Measurements from ENCODE around the gene PHKA2.

The PHKA2 gene

GRCh38 chrX:18961686-18962085 lies 22.2 kb downstream of the PHKA2 start:
- Histone ChIP-seq H3K9me3 (ENCODE audit: insufficient read depth, low read length) (no peaks in the 10 kb centered on the region), H3K4me2 (ENCODE audit: low read length) (no peak overlapping the region), H3K9ac (ENCODE audit: low read length) (no peak overlapping the region), H3K4me3 (ENCODE audit: low read length) (no peak overlapping the region), H3K27me3 (ENCODE audit: low read depth, low read length) (no peaks in the 10 kb centered on the region), H3K27ac (ENCODE audit: low read length) (no peak overlapping the region), H4K20me1 (ENCODE audit: insufficient read depth, low read length) (no peaks in the 10 kb centered on the region), H3K4me1 (ENCODE audit: low read length) (no peaks in the 10 kb centered on the region), H3K79me2 (ENCODE audit: low read length) (no peaks in the 10 kb centered on the region), H2AFZ (ENCODE audit: low read depth, low read length) (no peak overlapping the region), H3K36me3 (replicated peaks; ENCODE audit: low read depth, low read length) (no peaks in the 10 kb centered on the region)
- no peak for TF ChIP-seq EZH2phosphoT487 (IDR thresholded peaks at IDR 0.05; ENCODE audit: low read depth)
- TF ChIP-seq CTCF (IDR thresholded peaks at IDR 0.05; ENCODE audit: low read depth, low read length): no peak

GRCh38 chrX:18956303-18957032 lies 27.4 kb downstream of the PHKA2 start:
- Histone ChIP-seq H3K9ac (ENCODE audit: low read length) (no peak overlapping the region), H3K4me2 (ENCODE audit: low read length) (no peak overlapping the region), H3K4me1 (ENCODE audit: low read length) (no peaks in the 10 kb centered on the region), H2AFZ (ENCODE audit: low read depth, low read length) (no peak overlapping the region), H3K36me3 (replicated peaks; ENCODE audit: low read depth, low read length) (no peaks in the 10 kb centered on the region), H3K9me3 (ENCODE audit: insufficient read depth, low read length) (no peaks in the 10 kb centered on the region), H3K79me2 (ENCODE audit: low read length) (no peaks in the 10 kb centered on the region), H3K27ac (ENCODE audit: low read length) (no peak overlapping the region), H3K27me3 (ENCODE audit: low read depth, low read length) (no peaks in the 10 kb centered on the region), H3K4me3 (ENCODE audit: low read length) (no peak overlapping the region), H4K20me1 (ENCODE audit: insufficient read depth, low read length) (no peaks in the 10 kb centered on the region)
- TF ChIP-seq CTCF (IDR thresholded peaks at IDR 0.05; ENCODE audit: low read depth, low read length): no peak
- TF ChIP-seq EZH2phosphoT487 (IDR thresholded peaks at IDR 0.05; ENCODE audit: low read depth): no peak

- Histone ChIP-seq H3K79me2 (ENCODE audit: low read length) (no peaks in the 10 kb centered on the region), H4K20me1 (ENCODE audit: insufficient read depth, low read length) (no peaks in the 10 kb centered on the region), H3K4me2 (ENCODE audit: low read length) (no peak overlapping the region), H2AFZ (ENCODE audit: low read depth, low read length) (no peak overlapping the region), H3K9me3 (ENCODE audit: insufficient read depth, low read length) (no peaks in the 10 kb centered on the region), H3K27me3 (ENCODE audit: low read depth, low read length) (no peaks in the 10 kb centered on the region), H3K27ac (ENCODE audit: low read length) (no peak overlapping the region), H3K36me3 (replicated peaks; ENCODE audit: low read depth, low read length) (no peaks in the 10 kb centered on the region), H3K4me1 (ENCODE audit: low read length) (no peaks in the 10 kb centered on the region), H3K9ac (ENCODE audit: low read length) (no peak overlapping the region), H3K4me3 (ENCODE audit: low read length) (no peak overlapping the region)
- no peak for TF ChIP-seq EZH2phosphoT487 (IDR thresholded peaks at IDR 0.05; ENCODE audit: low read depth)
- TF ChIP-seq CTCF (IDR thresholded peaks at IDR 0.05; ENCODE audit: low read depth, low read length): no peak
Measured at GRCh38 chrX:18955676-18956075, 28.2 kb downstream of the PHKA2 start.

- no peak for TF ChIP-seq EZH2phosphoT487 (IDR thresholded peaks at IDR 0.05; ENCODE audit: low read depth)
- no peak for TF ChIP-seq CTCF (IDR thresholded peaks at IDR 0.05; ENCODE audit: low read depth, low read length)
- no peaks in the 10 kb centered on the region for H3K79me2 ChIP-seq (ENCODE audit: low read length)
- H3K36me3 ChIP-seq (replicated peaks; ENCODE audit: low read depth, low read length): no peaks in the 10 kb centered on the region
- H3K27ac ChIP-seq (ENCODE audit: low read length): no peak overlapping the region
- H3K9ac ChIP-seq (ENCODE audit: low read length): no peak overlapping the region
- no peaks in the 10 kb centered on the region for H3K9me3 ChIP-seq (ENCODE audit: insufficient read depth, low read length)
- no peaks in the 10 kb centered on the region for H3K4me1 ChIP-seq (ENCODE audit: low read length)
- no peaks in the 10 kb centered on the region for H3K27me3 ChIP-seq (ENCODE audit: low read depth, low read length)
- no peaks in the 10 kb centered on the region for H4K20me1 ChIP-seq (ENCODE audit: insufficient read depth, low read length)
- H2AFZ ChIP-seq (ENCODE audit: low read depth, low read length): no peak overlapping the region
- H3K4me3 ChIP-seq (ENCODE audit: low read length): no peak overlapping the region
- no peak overlapping the region for H3K4me2 ChIP-seq (ENCODE audit: low read length)
Measured at GRCh38 chrX:18951032-18951431, 32.9 kb downstream of the PHKA2 start.

Measured in OCI-LY3 (cell line).